SK-N-MC (cell line): ENCODE measurements around the gene DOCK1.

ENCODE experiments used
- DNase-seq: peaks from one replicate; pipeline ENCODE4 v3.0.0-alpha.2; 2011; ENCODE audit warnings: low read depth, low spot score
- H3K27ac ChIP-seq: fragments of 200-600 bp; sonication (generic); 2 replicates; pipeline ENCODE4 v1.5.1; 2016; ENCODE audit warnings: mixed run types
- H3K36me3 ChIP-seq: fragments of 200-600 bp; sonication (generic); 2 replicates; pipeline ENCODE4 v1.6.1; 2017; ENCODE audit warnings: antibody characterized with exemption, low read length, mixed read lengths; ENCODE audit not compliant: insufficient read depth
- H3K4me3 ChIP-seq: fragments of 200-600 bp; sonication (generic); 2 replicates; pipeline ENCODE4 v1.5.1; 2016
- H3K9ac ChIP-seq: fragments of 200-600 bp; sonication (generic); 2 replicates; pipeline ENCODE4 v1.8.0; 2017; ENCODE audit warnings: mixed run types, mixed read lengths; ENCODE audit not compliant: insufficient read length
- H3K9me3 ChIP-seq: fragments of 200-600 bp; sonication (generic); 2 replicates; pipeline ENCODE4 v1.6.1; 2017; ENCODE audit warnings: low read depth, mild to moderate bottlenecking, antibody characterized with exemption, low read length, moderate library complexity, mixed read lengths
- EZH2 ChIP-seq: fragments of 200-600 bp; sonication (generic); IDR thresholded peaks from one replicate; pipeline ENCODE4 v1.6.1; 2017; ENCODE audit warnings: antibody characterized with exemption
- FOXP2 ChIP-seq: optimal IDR thresholded peaks from 2 replicates; pipeline ENCODE3; 2011; ENCODE audit warnings: mild to moderate bottlenecking, moderate library complexity; ENCODE audit not compliant: insufficient read depth; ENCODE audit errors: extremely low read length, control extremely low read depth
- POLR2AphosphoS5 ChIP-seq: IDR thresholded peaks from 2 replicates; pipeline ENCODE4 v1.6.1; 2012; ENCODE audit warnings: mild to moderate bottlenecking, low read depth, low read length, borderline replicate concordance

DOCK1 gene

GRCh38 chr10:127413326-127413725 lies 508.1 kb downstream of the DOCK1 start:
- Histone ChIP-seq H3K9me3 (no peaks in the 10 kb centered on the region), H3K9ac (no peak overlapping the region), H3K36me3 (no peaks in the 10 kb centered on the region), H3K4me3 (no peak overlapping the region), H3K27ac (no peak overlapping the region)
- TF ChIP-seq FOXP2: no peak
- TF ChIP-seq EZH2: no peak
- no peak for TF ChIP-seq POLR2AphosphoS5
- DNase-seq: no peak

- H3K9ac ChIP-seq: no peak overlapping the region
- no peak overlapping the region for H3K27ac ChIP-seq
- H3K36me3 ChIP-seq: no peaks in the 10 kb centered on the region
- H3K4me3 ChIP-seq: no peak overlapping the region
- TF ChIP-seq FOXP2: no peak
- no peak for TF ChIP-seq POLR2AphosphoS5
- no peak for TF ChIP-seq EZH2
- no peak for DNase-seq
- H3K9me3 ChIP-seq: no peaks in the 10 kb centered on the region
Observed at GRCh38 chr10:127414024-127414423, 508.8 kb downstream of the DOCK1 start.

GRCh38 chr10:127415116-127415515 lies 509.9 kb downstream of the DOCK1 start:
- no peak overlapping the region for H3K27ac ChIP-seq
- no peak overlapping the region for H3K9ac ChIP-seq
- H3K9me3 ChIP-seq: no peaks in the 10 kb centered on the region
- no peak for TF ChIP-seq POLR2AphosphoS5
- no peak for TF ChIP-seq FOXP2
- no peak for TF ChIP-seq EZH2
- H3K36me3 ChIP-seq: no peaks in the 10 kb centered on the region
- H3K4me3 ChIP-seq: no peak overlapping the region
- DNase-seq: no peak

GRCh38 chr10:127415901-127416581 lies 510.8 kb downstream of the DOCK1 start:
- Histone ChIP-seq H3K9ac (no peak overlapping the region), H3K36me3 (no peaks in the 10 kb centered on the region), H3K4me3 (no peak overlapping the region), H3K9me3 (no peaks in the 10 kb centered on the region), H3K27ac (no peak overlapping the region)
- TF ChIP-seq EZH2 (no peak), POLR2AphosphoS5 (no peak), FOXP2 (no peak)
- no peak for DNase-seq

- Histone ChIP-seq H3K9me3 (no peaks in the 10 kb centered on the region), H3K9ac (no peak overlapping the region), H3K36me3 (no peaks in the 10 kb centered on the region), H3K27ac (no peak overlapping the region), H3K4me3 (no peak overlapping the region)
- DNase-seq: no peak
- TF ChIP-seq EZH2 (no peak), FOXP2 (no peak), POLR2AphosphoS5 (no peak)
Observed at GRCh38 chr10:127417031-127417430, 511.8 kb downstream of the DOCK1 start.

- no peak overlapping the region for H3K27ac ChIP-seq
- no peaks in the 10 kb centered on the region for H3K9me3 ChIP-seq
- TF ChIP-seq POLR2AphosphoS5 (no peak), EZH2 (no peak), FOXP2 (no peak)
- DNase-seq: no peak
- H3K4me3 ChIP-seq: no peak overlapping the region
- no peaks in the 10 kb centered on the region for H3K36me3 ChIP-seq
- H3K9ac ChIP-seq: no peak overlapping the region
Observed at GRCh38 chr10:127417686-127418401, 512.6 kb downstream of the DOCK1 start.

- H3K27ac ChIP-seq: no peak overlapping the region
- no peaks in the 10 kb centered on the region for H3K9me3 ChIP-seq
- DNase-seq: no peak
- H3K9ac ChIP-seq: no peak overlapping the region
- no peak overlapping the region for H3K4me3 ChIP-seq
- TF ChIP-seq FOXP2 (no peak), POLR2AphosphoS5 (no peak), EZH2 (no peak)
- H3K36me3 ChIP-seq: no peaks in the 10 kb centered on the region
Observed at GRCh38 chr10:127418536-127419168, 513.4 kb downstream of the DOCK1 start.

- TF ChIP-seq POLR2AphosphoS5 (no peak), FOXP2 (no peak), EZH2 (no peak)
- DNase-seq: no peak
- no peak overlapping the region for H3K9ac ChIP-seq
- no peak overlapping the region for H3K4me3 ChIP-seq
- H3K9me3 ChIP-seq: no peaks in the 10 kb centered on the region
- H3K36me3 ChIP-seq: no peaks in the 10 kb centered on the region
- no peak overlapping the region for H3K27ac ChIP-seq
Observed at GRCh38 chr10:127420138-127420684, 515.0 kb downstream of the DOCK1 start.
